ENCODE results near the gene TSEN54.

GRCh38 chr17:75555679-75556153 is 39.4 kb downstream of the TSEN54 start:
- no peak for TF ChIP-seq CTCF (conservative IDR thresholded peaks at IDR 0.05; ENCODE audit: low read depth in 2 of 2)
- TF ChIP-seq STAT1 (IDR thresholded peaks at IDR 0.05; ENCODE audit: unreplicated experiment): no peak
- no peak for TF ChIP-seq ZNF331 (CRISPR knock-in tag; IDR thresholded peaks at IDR 0.05; ENCODE audit: low read depth)
- TF ChIP-seq REST (IDR thresholded peaks at IDR 0.05; ENCODE audit: unreplicated experiment): no peak
- TF ChIP-seq EZH2 (IDR thresholded peaks at IDR 0.05; ENCODE audit: low read depth, unreplicated experiment): no peak
- TF ChIP-seq CREB1 (CRISPR knock-in tag; IDR thresholded peaks at IDR 0.05; ENCODE audit: low read depth): no peak

Measured in GM23338 (cell line).